ENCODE data around the gene VTA1.
"Not testable (repeated sequence)": the region's sequence is repeated elsewhere in the genome, so short reads cannot be mapped to it uniquely, and the experiment has no call there.

VTA1 gene

GRCh38 chr6:142225552-142225951 is 78.5 kb downstream of the VTA1 start:
- TF ChIP-seq CTCF (IDR thresholded peaks at IDR 0.05; ENCODE audit: low read depth, low read length) = no peak
- no peak for DNase-seq (ENCODE audit: extremely low read depth, low read depth)

GRCh38 chr6:142226731-142227130 is 79.7 kb downstream of the VTA1 start:
- no peak for DNase-seq (ENCODE audit: extremely low read depth, low read depth)
- TF ChIP-seq CTCF (IDR thresholded peaks at IDR 0.05; ENCODE audit: low read depth, low read length) = no peak

- DNase-seq (ENCODE audit: extremely low read depth, low read depth) = not testable (repeated sequence)
These were observed 82.6 kb downstream of the VTA1 start for GRCh38 chr6:142229518-142230270.

GRCh38 chr6:142232206-142233044 is 85.4 kb downstream of the VTA1 start:
- DNase-seq (ENCODE audit: extremely low read depth, low read depth) = not testable (repeated sequence)

- no peak for DNase-seq (ENCODE audit: extremely low read depth, low read depth)
- TF ChIP-seq CTCF (IDR thresholded peaks at IDR 0.05; ENCODE audit: low read depth, low read length) = no peak
These were observed 87.1 kb downstream of the VTA1 start for GRCh38 chr6:142233945-142234682.

GRCh38 chr6:142235272-142235671 is 88.2 kb downstream of the VTA1 start:
- DNase-seq (ENCODE audit: extremely low read depth, low read depth) = no peak

GRCh38 chr6:142235791-142236190 is 88.7 kb downstream of the VTA1 start:
- DNase-seq (ENCODE audit: extremely low read depth, low read depth) = no peak
- TF ChIP-seq CTCF (IDR thresholded peaks at IDR 0.05; ENCODE audit: low read depth, low read length) = no peak

More at GRCh38 chr6:142235272-142235671, 88.2 kb downstream of the VTA1 start:
- no peak for TF ChIP-seq CTCF (IDR thresholded peaks at IDR 0.05; ENCODE audit: low read depth, low read length)

- no peak for TF ChIP-seq CTCF (IDR thresholded peaks at IDR 0.05; ENCODE audit: low read depth, low read length)
- peak; percentile 19 for DNase-seq (ENCODE audit: extremely low read depth, low read depth)
These were observed 89.6 kb downstream of the VTA1 start for GRCh38 chr6:142236691-142237090.

Measured in AG09319 (cell line).